K562 (cell line): ENCODE data around the gene PEPD. TPM values are rescaled to one million over a fixed set of nuclear protein-coding genes. Genes with fewer than 3 reads are reported as not detected.

Experiments used
- ATAC-seq: fragments of 200-7000 bp; cut with Tn5 transposase; 3 replicates; pipeline ENCODE4 v1.9.1; 2020; ENCODE audit warnings: moderate library complexity
- BruUV-seq: library from RNA; stranded (reverse); fragments of 400-500 nt; replicated peaks from 2 replicates; lab custom pipeline; 2021; lab: Mats Ljungman, UMichigan
- CTCF ChIA-PET: fragments of 300-600 bp; formaldehyde crosslinking; extraction: SDS; loops from one replicate; lab custom pipeline; 2021; ENCODE audit warnings: low intra/inter-chr PET ratio; lab: Yijun Ruan, JAX
- POLR2A ChIA-PET: fragments of 300-600, 350-650 bp; sonication (Branson Sonifier 250); formaldehyde crosslinking; extraction: SDS; loops from one replicate; lab custom pipeline; 2021; ENCODE audit warnings: antibody characterized with exemption, inconsistent platforms; lab: Yijun Ruan, JAX
- DNase-seq, 4 experiments: peaks; one replicate each; pipeline versions ENCODE4 v3.0.0 to v3.0.0-alpha.2; 2011 to 2018; ENCODE audit warnings: low spot score in 3 of 4, mixed read lengths in 3 of 4; ENCODE audit errors: extremely low read depth in 1 of 4
- FAIRE-seq: peaks from 2 replicates; lab custom pipeline; 2011; peaks lifted over from hg19 to GRCh38; lab: Jason Lieb, UNC
- H2AFZ ChIP-seq: 2 replicates; pipeline ENCODE4 v1.6.0; 2011; ENCODE audit warnings: low read depth, low read length, control low read depth, inconsistent platforms
- H3K27ac ChIP-seq: fragments of 200-600 bp; 3 replicates; pipeline ENCODE4 v1.8.0; 2011; ENCODE audit warnings: low read depth, mild to moderate bottlenecking, control low read depth, inconsistent platforms, low read length, moderate library complexity, mixed read lengths; ENCODE audit errors: extremely low read depth
- H3K27me3 ChIP-seq, 2 experiments: fragments of 300-600 bp in 1 of 2; 2 replicates in 1 of 2; 3 replicates in 1 of 2; pipeline versions ENCODE4 v1.6.0 to v1.8.0; 2011; ENCODE audit warnings: inconsistent platforms in 2 of 2, low read length in 2 of 2, mild to moderate bottlenecking in 1 of 2, mixed read lengths in 1 of 2, moderate library complexity in 1 of 2; ENCODE audit not compliant: control insufficient read depth in 2 of 2, insufficient read depth in 2 of 2
- H3K36me3 ChIP-seq: fragments of 300-600 bp; 3 replicates; pipeline ENCODE4 v1.8.0; 2011; ENCODE audit warnings: mild to moderate bottlenecking, low read length, inconsistent platforms; ENCODE audit not compliant: control insufficient read depth, insufficient read depth
- H3K4me1 ChIP-seq, 2 experiments: fragments of 200-600 bp in 1 of 2; replicated peaks in 1 of 2; 2 replicates in 1 of 2; 3 replicates in 1 of 2; pipeline versions ENCODE4 v1.5.1 to v1.8.0; 2011; ENCODE audit warnings: inconsistent platforms in 2 of 2, low read length in 2 of 2, mild to moderate bottlenecking in 1 of 2, mixed read lengths in 1 of 2, moderate library complexity in 1 of 2; ENCODE audit not compliant: control insufficient read depth in 2 of 2, insufficient read depth in 2 of 2
- H3K4me2 ChIP-seq: 2 replicates; pipeline ENCODE4 v1.6.1; 2011; ENCODE audit warnings: low read length, control low read depth, inconsistent platforms, mixed read lengths; ENCODE audit not compliant: insufficient read depth
- H3K4me3 ChIP-seq: fragments of 200-600 bp; sonication (generic), shearing (Covaris generic); 2 replicates; pipeline ENCODE4 v1.5.1; 2016; ENCODE audit warnings: control low read depth, inconsistent platforms
- H3K79me2 ChIP-seq: fragments of 200-600 bp; 3 replicates; pipeline ENCODE4 v1.8.0; 2011; ENCODE audit warnings: low read length, inconsistent platforms; ENCODE audit not compliant: control insufficient read depth, insufficient read depth
- H3K9ac ChIP-seq, 2 experiments: 2 replicates each; pipeline versions ENCODE4 v1.6.0 to v1.6.1; 2011; ENCODE audit warnings: low read depth in 2 of 2, low read length in 2 of 2, control low read depth in 1 of 2, inconsistent platforms in 1 of 2, mild to moderate bottlenecking in 1 of 2, mixed read lengths in 1 of 2; ENCODE audit not compliant: insufficient read depth in 1 of 2
- H3K9me1 ChIP-seq: one replicate; pipeline ENCODE4 v1.6.0; 2011; ENCODE audit warnings: inconsistent platforms, mild to moderate bottlenecking, low read length, moderate library complexity; ENCODE audit not compliant: control insufficient read depth, insufficient read depth
- H3K9me3 ChIP-seq: replicated peaks from 2 replicates; pipeline ENCODE4 v1.5.1; 2011; ENCODE audit warnings: low read depth, low read length, inconsistent platforms; ENCODE audit not compliant: control insufficient read depth, insufficient read depth
- H4K20me1 ChIP-seq: replicated peaks from 2 replicates; pipeline ENCODE4 v1.6.1; 2011; ENCODE audit warnings: low read length, inconsistent platforms, mixed read lengths; ENCODE audit not compliant: control insufficient read depth, insufficient read depth
- ELF1 ChIP-seq: fragments of 200-800 bp; sonication (Bioruptor generic); IDR thresholded peaks from 2 replicates; pipeline ENCODE4 v1.6.1; 2016; ENCODE audit warnings: missing genetic modification characterization, missing compliant biosample characterization
- RBFOX2 ChIP-seq: fragments of 200-400 bp; formaldehyde crosslinking; IDR thresholded peaks from 2 replicates; pipeline ENCODE4 v1.6.1; 2017; ENCODE audit warnings: low read depth, mild to moderate bottlenecking, low read length, moderate library complexity
- RFX5 ChIP-seq: IDR thresholded peaks from 2 replicates; pipeline ENCODE4 v1.6.1; 2011; ENCODE audit warnings: low read depth, mild to moderate bottlenecking, improper control_type of control experiment, low read length
- ZBTB43 ChIP-seq: sonication (generic); formaldehyde crosslinking; IDR thresholded peaks from 2 replicates; pipeline ENCODE4 v1.8.0; 2023; ENCODE audit warnings: mild to moderate bottlenecking, missing genetic modification reagents
- ZNF507 ChIP-seq: conservative IDR thresholded peaks from 2 replicates; pipeline ENCODE4 v1.6.1; 2017; ENCODE audit warnings: missing genetic modification characterization, missing compliant biosample characterization
- WGBS: fragments of 100-300 bp; shearing (Covaris generic); methylation state at CpG from one replicate; pipeline ENCODE4 v1.1.6; 2016; ENCODE audit warnings: low coverage, mixed read lengths; ENCODE audit not compliant: insufficient coverage; ENCODE audit errors: missing lambda C conversion rate; 5-methylcytosine and 5-hydroxymethylcytosine counted together
- in situ Hi-C: fragments of 300-500 bp; cut with MboI; formaldehyde crosslinking; loops from 4 replicates; pipeline ENCODE4 v1.15.0; 2018; ENCODE audit warnings: inconsistent platforms, mixed read lengths
- intact Hi-C: fragments of 100-400 bp; cut with micrococcal nuclease; formaldehyde crosslinking; loops from 2 replicates; pipeline ENCODE4 v1.14.2; 2022
- polyA plus RNA-seq, 8 experiments: library from polyadenylated mRNA; depleted of rRNA in 4 of 8; stranded (reverse) in 5 of 8; unstranded in 3 of 8; fragments of >200 nt; fragmentation: Nextera tagmentation in 2 of 8; fragmentation: Illumina TruSeq in 1 of 8; extraction: Ambion mirVana in 2 of 8; extraction: Trizol in 1 of 8; gene quantifications; 2 replicates each; pipeline versions ENCODE4 v1.2.1 to v1.2.3, GENCODE V29; 2011 to 2014; ENCODE audit warnings: inconsistent platforms in 1 of 8, missing spikeins in 1 of 8
- total RNA-seq, 7 experiments: library from RNA; depleted of rRNA in 6 of 7; stranded (reverse); fragments of >200 nt in 6 of 7; fragmentation: Illumina TruSeq in 2 of 7; extraction: Trizol in 2 of 7; gene quantifications; 2 replicates each; pipeline versions ENCODE4 v1.2.1 to v1.2.3, GENCODE V29; 2011 to 2021; ENCODE audit warnings: low replicate concordance in 1 of 7

The PEPD gene
- total and polyA plus RNA-seq, 9 of the 15 experiments (the other 6 are each of a cell fraction or from before 2014, with no cell fraction given): 1.3 to 19.2 (median 16.0) TPM

- FAIRE-seq: no peak
- Histone ChIP-seq H3K9me3 (no peaks in the 10 kb centered on the region), H3K4me2 (no peak overlapping the region), H3K9me1 (peaks cover 3% of the 10 kb centered on the region), H3K79me2 (peaks cover 83% of the 10 kb centered on the region), H4K20me1 (peaks cover 76% of the 10 kb centered on the region), H3K4me3 (no peak overlapping the region), H2AFZ (no peak overlapping the region), H3K4me1 (peaks cover 13 to 19% of the 10 kb centered on the region in 2 experiments; a peak in 4 of 5 replicates), H3K27me3 (no peaks in the 10 kb centered on the region), H3K9ac (no peak overlapping the region), H3K36me3 (peaks cover 31% of the 10 kb centered on the region), H3K27ac (no peak overlapping the region)
- ChIA-PET CTCF (no interaction called here), POLR2A (interaction anchor here (1.3 to 4.2 kb wide), 6 partner anchors 9 to 29 kb away, joined by 3 to 16 read pairs (median 5); no protein-coding TSS in a partner anchor)
- no peak for DNase-seq
- 90% methylated on average over 12 of the region's 12 CpGs for WGBS
- BruUV-seq: no TSS peak
- intact Hi-C loops: loop anchor here (10.0 kb wide), 1 partner anchor 403 kb away; the partner anchor contains the start of genes CEP89 and FAAP24
- TF ChIP-seq RFX5 (no peak), ELF1 (tag) (no peak), ZBTB43 (no peak), ZNF507 (tag) (no peak), RBFOX2 (peak; percentile 30; the same call in 1 of the 2 replicates)
- in situ Hi-C loops: no loop called here
- no peak for ATAC-seq
Observed at GRCh38 chr19:33377586-33378475, 143.8 kb downstream of the PEPD start.
